Measurements from ENCODE around the gene KLHL14.

The KLHL14 gene

GRCh38 chr18:32730620-32731091 is 42.2 kb downstream of the KLHL14 start:
- peak overlapping the region in 9 of 21 experiments; percentile 3 to 72 (median 32) for H3K27ac ChIP-seq
- peak overlapping the region; percentile 0 to 40 (median 19) for H3K4me3 ChIP-seq

GRCh38 chr18:32730068-32730467 is 42.8 kb downstream of the KLHL14 start:
- Histone ChIP-seq H3K27ac (peak overlapping the region in 2 of 21 experiments; percentile 29 to 32), H3K4me3 (peak overlapping the region in 5 of 7 experiments; percentile 13 to 40 (median 25))

- Histone ChIP-seq H3K27ac (no peak overlapping the region), H3K4me3 (no peak overlapping the region)
These were observed 48.6 kb downstream of the KLHL14 start for GRCh38 chr18:32724071-32724749.

GRCh38 chr18:32722279-32722678 is 50.5 kb downstream of the KLHL14 start:
- Histone ChIP-seq H3K27ac (no peak overlapping the region), H3K4me3 (no peak overlapping the region)

GRCh38 chr18:32717126-32717525 is 55.7 kb downstream of the KLHL14 start:
- Histone ChIP-seq H3K27ac (no peak overlapping the region), H3K4me3 (no peak overlapping the region)

GRCh38 chr18:32714571-32715148 is 58.2 kb downstream of the KLHL14 start:
- Histone ChIP-seq H3K4me3 (no peak overlapping the region), H3K27ac (no peak overlapping the region)

- H3K27ac ChIP-seq, result no peak overlapping the region
These were observed 60.0 kb downstream of the KLHL14 start for GRCh38 chr18:32712860-32713259.

GRCh38 chr18:32711862-32712261 is 61.0 kb downstream of the KLHL14 start:
- Histone ChIP-seq H3K4me3 (no peak overlapping the region), H3K27ac (no peak overlapping the region)

More at GRCh38 chr18:32712860-32713259, 60.0 kb downstream of the KLHL14 start:
- H3K4me3 ChIP-seq, result no peak overlapping the region

- no peak overlapping the region for H3K27ac ChIP-seq
These were observed 65.2 kb downstream of the KLHL14 start for GRCh38 chr18:32707586-32707985.

GRCh38 chr18:32707147-32707546 is 65.7 kb downstream of the KLHL14 start:
- H3K27ac ChIP-seq, result no peak overlapping the region
- H3K4me3 ChIP-seq, result no peak overlapping the region

More at GRCh38 chr18:32707586-32707985, 65.2 kb downstream of the KLHL14 start:
- H3K4me3 ChIP-seq, result no peak overlapping the region

- no peak overlapping the region for H3K4me3 ChIP-seq
- H3K27ac ChIP-seq, result no peak overlapping the region
These were observed 71.5 kb downstream of the KLHL14 start for GRCh38 chr18:32701313-32701712.

- H3K4me3 ChIP-seq, result no peak overlapping the region
- H3K27ac ChIP-seq, result no peak overlapping the region
These were observed 74.7 kb downstream of the KLHL14 start for GRCh38 chr18:32698153-32698552.

GRCh38 chr18:32696376-32696775 is 76.4 kb downstream of the KLHL14 start:
- H3K4me3 ChIP-seq, result no peak overlapping the region
- H3K27ac ChIP-seq, result no peak overlapping the region

GRCh38 chr18:32695534-32695933 is 77.3 kb downstream of the KLHL14 start:
- no peak overlapping the region for H3K4me3 ChIP-seq
- H3K27ac ChIP-seq, result no peak overlapping the region

GRCh38 chr18:32688821-32689220 is 84.0 kb downstream of the KLHL14 start:
- Histone ChIP-seq H3K27ac (no peak overlapping the region), H3K4me3 (no peak overlapping the region)

- Histone ChIP-seq H3K27ac (no peak overlapping the region), H3K4me3 (no peak overlapping the region)
These were observed 87.9 kb downstream of the KLHL14 start for GRCh38 chr18:32684940-32685339.

GRCh38 chr18:32684096-32684495 is 88.7 kb downstream of the KLHL14 start:
- H3K4me3 ChIP-seq, result no peak overlapping the region

GRCh38 chr18:32683044-32683443 is 89.8 kb downstream of the KLHL14 start:
- Histone ChIP-seq H3K27ac (no peak overlapping the region), H3K4me3 (no peak overlapping the region)

More at GRCh38 chr18:32684096-32684495, 88.7 kb downstream of the KLHL14 start:
- H3K27ac ChIP-seq, result no peak overlapping the region

GRCh38 chr18:32677578-32677977 is 95.2 kb downstream of the KLHL14 start:
- Histone ChIP-seq H3K27ac (no peak overlapping the region), H3K4me3 (no peak overlapping the region)

- Histone ChIP-seq H3K27ac (no peak overlapping the region), H3K4me3 (no peak overlapping the region)
These were observed 98.3 kb downstream of the KLHL14 start for GRCh38 chr18:32674491-32674890.

GRCh38 chr18:32672398-32672797 is 100.4 kb downstream of the KLHL14 start:
- no peak overlapping the region for H3K27ac ChIP-seq
- no peak overlapping the region for H3K4me3 ChIP-seq
